ENCODE measurements around the gene ZBTB18. TPM values are rescaled to one million over a fixed set of nuclear protein-coding genes. Genes with fewer than 3 reads are reported as not detected.

Gene ZBTB18
- total RNA-seq, 1 experiment from 2014 or later = 12.1 TPM

GRCh38 chr1:244100276-244100675 is 49.2 kb downstream of the ZBTB18 start:
- H4K20me1 ChIP-seq (ENCODE audit: control insufficient read depth, insufficient read depth, insufficient read length) = no peaks in the 10 kb centered on the region
- H3K18ac ChIP-seq (ENCODE audit: insufficient read length, low read depth, low read length) = no peak overlapping the region
- no peak overlapping the region for H2BK5ac ChIP-seq (ENCODE audit: insufficient read length, low read length)
- no peak overlapping the region for H2BK20ac ChIP-seq (ENCODE audit: low read depth, low read length, poor library complexity, severe bottlenecking)
- H3K23ac ChIP-seq (ENCODE audit: insufficient read length, low read depth, low read length) = no peak overlapping the region
- Mint-ChIP-seq H3K9me3 (peaks cover 0 to 2% of the 10 kb centered on the region in 2 experiments; a peak in 2 of 5 replicates), H3K36me3 (ENCODE audit: insufficient read depth in 1 of 3, low read depth in 3 of 3) (0 out of 7 replicates have a peak, but pooled peaks cover 0 to 4% (median 2%) of the 10 kb centered on the region in 3 experiments), H3K4me3 (no peak overlapping the region), H3K4me1 (peaks cover 4 to 5% of the 10 kb centered on the region in 2 experiments; a peak in 1 of 4 replicates), H3K27ac (no peak overlapping the region), H3K27me3 (ENCODE audit: low read depth) (no peaks in the 10 kb centered on the region; the same call in 1 of the 2 replicates)
- H3K9me3 ChIP-seq (ENCODE audit: control insufficient read depth, low read depth, low read length) = no peaks in the 10 kb centered on the region
- H3K4me2 ChIP-seq (ENCODE audit: insufficient read depth, insufficient read length, low read length) = no peak overlapping the region
- no peaks in the 10 kb centered on the region for H3K79me1 ChIP-seq (ENCODE audit: insufficient read depth, low read depth, low read length, poor library complexity, severe bottlenecking)
- H3K79me2 ChIP-seq (ENCODE audit: insufficient read depth, low read length) = no peaks in the 10 kb centered on the region
- no peaks in the 10 kb centered on the region for H3K23me2 ChIP-seq (ENCODE audit: insufficient read length, low read depth, low read length, poor library complexity, severe bottlenecking)
- H4K5ac ChIP-seq (ENCODE audit: insufficient read length, low read depth, low read length) = no peak overlapping the region
- no peak overlapping the region for H2AFZ ChIP-seq (ENCODE audit: low read length)
- no peak overlapping the region for H3K56ac ChIP-seq (ENCODE audit: insufficient read length, low read depth, low read length)
- TF ChIP-seq CTCF (conservative IDR thresholded peaks at IDR 0.05) = no peak
- no CpG with 5 or more reads among the region's 5 CpGs for WGBS (ENCODE audit: extremely low coverage, insufficient read length, low lambda C conversion rate)
- H3K27me3 ChIP-seq (ENCODE audit: insufficient read depth, low read length) = no peaks in the 10 kb centered on the region
- no peak overlapping the region for H3T11ph ChIP-seq (ENCODE audit: low read length)
- no peak overlapping the region for H2BK15ac ChIP-seq (ENCODE audit: low read depth, low read length)
- DNase-seq = no peak
- no peak overlapping the region for H3K4ac ChIP-seq (ENCODE audit: low read depth, low read length)
- H4K91ac ChIP-seq (ENCODE audit: insufficient read length, low read depth, low read length) = no peak overlapping the region
- H4K8ac ChIP-seq (replicated peaks; ENCODE audit: insufficient read length, low read depth, low read length) = no peak overlapping the region
- no peak overlapping the region for H3K27ac ChIP-seq (ENCODE audit: insufficient read length, low read depth, low read length)
- no peak overlapping the region for H2BK12ac ChIP-seq (ENCODE audit: insufficient read length, low read depth, low read length)
- no peak overlapping the region for H2BK120ac ChIP-seq (ENCODE audit: low read depth, low read length, poor library complexity, severe bottlenecking)
- no peaks in the 10 kb centered on the region for H3K4me1 ChIP-seq (ENCODE audit: insufficient read depth, low read length)
- H3K9ac ChIP-seq (ENCODE audit: extremely low read depth, insufficient read length, low read length) = no peak overlapping the region
- H2AK5ac ChIP-seq (ENCODE audit: insufficient read length, low read length) = no peak overlapping the region
- no peak overlapping the region for H3K14ac ChIP-seq (ENCODE audit: insufficient read depth, low read length)

Measured in H9 (cell line).